GM12801 (cell line): Measurements from ENCODE around the gene KRT24.

ENCODE experiments used
- CTCF ChIP-seq: IDR thresholded peaks from one replicate; pipeline ENCODE4 v1.5.1; 2011; ENCODE audit warnings: control low read depth; ENCODE audit not compliant: insufficient read length; ENCODE audit errors: extremely low read depth

KRT24 gene

GRCh38 chr17:40714473-40714872 lies 10.9 kb upstream of the KRT24 start:
- TF ChIP-seq CTCF, result no peak

GRCh38 chr17:40707745-40708144 lies 4.2 kb upstream of the KRT24 start:
- TF ChIP-seq CTCF, result no peak

GRCh38 chr17:40705584-40705983 lies 2.0 kb upstream of the KRT24 start:
- no peak for TF ChIP-seq CTCF

GRCh38 chr17:40702271-40702670 lies 1.3 kb downstream of the KRT24 start:
- TF ChIP-seq CTCF, result no peak

GRCh38 chr17:40699853-40700252 lies 3.7 kb downstream of the KRT24 start:
- no peak for TF ChIP-seq CTCF

- no peak for TF ChIP-seq CTCF
These were observed 4.2 kb downstream of the KRT24 start for GRCh38 chr17:40699371-40699770.

- TF ChIP-seq CTCF, result no peak
These were observed 6.3 kb downstream of the KRT24 start for GRCh38 chr17:40697297-40697696.

- no peak for TF ChIP-seq CTCF
These were observed 6.9 kb downstream of the KRT24 start for GRCh38 chr17:40696651-40697072.
